Neuronal stem cell (in vitro differentiated cells): ENCODE results near the gene CEP85.

Source experiments
- DNase-seq: peaks from one replicate; pipeline ENCODE4 v3.0.0-alpha.2; 2013; ENCODE audit warnings: low spot score
- H2AFZ ChIP-seq: one replicate; pipeline ENCODE4 v1.6.1; 2013; ENCODE audit warnings: mild to moderate bottlenecking, low read length, inconsistent platforms
- H2AK5ac ChIP-seq: 2 replicates; pipeline ENCODE4 v1.6.1; 2013; ENCODE audit warnings: low read depth, mild to moderate bottlenecking, inconsistent platforms, low read length, moderate library complexity, mixed read lengths
- H2BK120ac ChIP-seq: 2 replicates; pipeline ENCODE4 v1.6.1; 2013; ENCODE audit warnings: low read depth, mild to moderate bottlenecking, inconsistent platforms, low read length, moderate library complexity, mixed read lengths
- H2BK12ac ChIP-seq: one replicate; pipeline ENCODE4 v1.6.1; 2013; ENCODE audit warnings: low read length, inconsistent platforms
- H2BK15ac ChIP-seq: 2 replicates; pipeline ENCODE4 v1.6.1; 2013; ENCODE audit warnings: mild to moderate bottlenecking, low read length, inconsistent platforms, mixed read lengths
- H2BK5ac ChIP-seq: one replicate; pipeline ENCODE4 v1.6.1; 2013; ENCODE audit warnings: inconsistent platforms, mild to moderate bottlenecking, low read length, moderate library complexity
- H3K14ac ChIP-seq: one replicate; pipeline ENCODE4 v1.6.1; 2013; ENCODE audit warnings: low read length, inconsistent platforms
- H3K18ac ChIP-seq: 2 replicates; pipeline ENCODE4 v1.6.1; 2013; ENCODE audit warnings: low read length, inconsistent platforms
- H3K23ac ChIP-seq: 2 replicates; pipeline ENCODE4 v1.6.1; 2013; ENCODE audit warnings: low read depth, mild to moderate bottlenecking, mixed read lengths, low read length, inconsistent platforms; ENCODE audit not compliant: poor library complexity
- H3K27ac ChIP-seq: replicated peaks from 3 replicates; pipeline ENCODE4 v1.5.1; 2013; ENCODE audit warnings: low read length, inconsistent platforms
- H3K27me3 ChIP-seq, 3 experiments: 2 replicates each; pipeline ENCODE4 v1.6.1; 2013; ENCODE audit warnings: low read length in 3 of 3, mild to moderate bottlenecking in 2 of 3, inconsistent platforms in 1 of 3, low read depth in 1 of 3, mixed read lengths in 1 of 3, moderate library complexity in 1 of 3; ENCODE audit not compliant: control insufficient read depth in 3 of 3, insufficient read depth in 3 of 3
- H3K36me3 ChIP-seq, 2 donors: replicated peaks in 1 of 2; 2 replicates each; pipeline ENCODE4 v1.6.1; 2013; ENCODE audit warnings: low read length in 2 of 2; ENCODE audit not compliant: control insufficient read depth in 2 of 2, insufficient read depth in 2 of 2
- H3K4ac ChIP-seq: 2 replicates; pipeline ENCODE4 v1.6.1; 2013; ENCODE audit warnings: inconsistent platforms, mild to moderate bottlenecking, low read length, moderate library complexity
- H3K4me1 ChIP-seq, 2 donors: 1 replicate in 1 of 2; 2 replicates in 1 of 2; pipeline ENCODE4 v1.6.1; 2013; ENCODE audit warnings: low read length in 2 of 2, low read depth in 1 of 2; ENCODE audit not compliant: control insufficient read depth in 2 of 2, insufficient read depth in 1 of 2
- H3K4me2 ChIP-seq: one replicate; pipeline ENCODE4 v1.6.1; 2013; ENCODE audit warnings: mild to moderate bottlenecking, low read length, inconsistent platforms; ENCODE audit not compliant: insufficient read depth, poor library complexity, severe bottlenecking
- H3K4me3 ChIP-seq, 2 donors: 2 replicates each; pipeline ENCODE4 v1.5.1; 2013; ENCODE audit warnings: low read length in 2 of 2, mild to moderate bottlenecking in 2 of 2, inconsistent platforms in 1 of 2, moderate library complexity in 1 of 2
- H3K79me1 ChIP-seq: one replicate; pipeline ENCODE4 v1.6.1; 2013; ENCODE audit warnings: low read depth, mild to moderate bottlenecking, inconsistent platforms, low read length, moderate library complexity
- H3K9ac ChIP-seq: one replicate; pipeline ENCODE4 v1.6.1; 2013; ENCODE audit warnings: mild to moderate bottlenecking, low read depth, low read length, inconsistent platforms; ENCODE audit not compliant: poor library complexity
- H3K9me3 ChIP-seq, 2 donors: replicated peaks in 1 of 2; 2 replicates each; pipeline versions ENCODE3 to v1.6.1; 2013; ENCODE audit warnings: low read length in 2 of 2, mild to moderate bottlenecking in 2 of 2, inconsistent platforms in 1 of 2, low read depth in 1 of 2, mixed read lengths in 1 of 2, moderate library complexity in 1 of 2; ENCODE audit not compliant: control insufficient read depth in 2 of 2, insufficient read depth in 1 of 2
- H4K8ac ChIP-seq: one replicate; pipeline ENCODE4 v1.6.1; 2013; ENCODE audit warnings: low read depth, mild to moderate bottlenecking, inconsistent platforms, low read length, moderate library complexity
- H4K91ac ChIP-seq: one replicate; pipeline ENCODE4 v1.6.1; 2013; ENCODE audit warnings: low read length, low read depth, mild to moderate bottlenecking, inconsistent platforms; ENCODE audit not compliant: poor library complexity
- WGBS, 2 donors: extraction: QIAGEN DNeasy Blood & Tissue Kit; methylation state at CpG; one replicate each; pipeline ENCODE4 v1.1.7; 2013; ENCODE audit warnings: missing lambda C conversion rate in 2 of 2, mixed read lengths in 1 of 2; ENCODE audit not compliant: insufficient read length in 2 of 2, insufficient replicate concordance in 1 of 2; ENCODE audit errors: extremely low coverage in 2 of 2; 5-methylcytosine and 5-hydroxymethylcytosine counted together

The CEP85 gene

GRCh38 chr1:26321315-26322041 is 87.5 kb downstream of the CEP85 start:
- H4K8ac ChIP-seq, result no peak overlapping the region

DNA sequence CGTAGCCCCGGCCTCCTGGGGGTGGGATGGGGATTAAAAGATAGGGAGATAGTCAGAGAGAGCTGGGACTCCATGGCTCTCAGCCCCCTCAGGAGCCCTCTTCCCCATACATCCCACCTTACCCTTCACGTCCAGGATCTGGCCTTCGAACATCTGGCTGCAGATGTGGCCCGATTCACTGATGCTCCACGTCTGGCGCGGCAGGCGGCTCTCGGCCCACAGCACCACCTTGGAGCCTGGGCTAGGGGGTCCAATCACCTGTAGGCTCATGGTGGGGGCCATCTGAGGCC is 88.0 kb downstream of the CEP85 start:
- Histone ChIP-seq H2AFZ (peak overlapping the region; percentile 65), H3K27ac (no peak overlapping the region), H3K79me1 (no peaks in the 10 kb centered on the region), H2BK120ac (no peak overlapping the region), H3K36me3 (peaks cover 0 to 16% of the 10 kb centered on the region in 2 donors), H3K18ac (peak overlapping the region; percentile 42), H3K9ac (no peak overlapping the region), H2AK5ac (peak overlapping the region; percentile 39), H3K14ac (no peak overlapping the region), H3K23ac (peak overlapping the region; percentile 51), H2BK12ac (peak overlapping the region; percentile 80), H2BK15ac (no peak overlapping the region), H3K27me3 (no peaks in the 10 kb centered on the region), H3K4me2 (no peak overlapping the region), H3K4ac (no peak overlapping the region), H3K4me1 (peaks cover 5 to 9% of the 10 kb centered on the region in 2 donors), H4K8ac (no peak overlapping the region), H3K4me3 (no peak overlapping the region), H4K91ac (no peak overlapping the region), H2BK5ac (no peak overlapping the region), H3K9me3 (no peaks in the 10 kb centered on the region)
- WGBS, 2 donors, result no CpG with 5 or more reads among the region's 10 CpGs
- DNase-seq, result no peak

More at GRCh38 chr1:26321315-26322041, 87.5 kb downstream of the CEP85 start:
- H3K9ac ChIP-seq, result peak overlapping the region; percentile 51
- peak overlapping the region; percentile 89 for H3K18ac ChIP-seq
- no peak overlapping the region for H3K4me2 ChIP-seq
- no peak overlapping the region for H3K14ac ChIP-seq
- H3K4ac ChIP-seq, result no peak overlapping the region
- H2BK5ac ChIP-seq, result peak overlapping the region; percentile 47
- peaks cover 0 to 16% of the 10 kb centered on the region in 2 donors for H3K36me3 ChIP-seq
- H2BK15ac ChIP-seq, result peak overlapping the region; percentile 35
- H3K4me3 ChIP-seq, result no peak overlapping the region
- peak overlapping the region; percentile 51 for H3K23ac ChIP-seq
- H3K27ac ChIP-seq, result no peak overlapping the region
- H3K79me1 ChIP-seq, result no peaks in the 10 kb centered on the region
- peak overlapping the region; percentile 86 for H2BK12ac ChIP-seq
- H3K9me3 ChIP-seq, result no peaks in the 10 kb centered on the region
- peak overlapping the region; percentile 65 for H2AFZ ChIP-seq
- peak overlapping the region; percentile 39 for H4K91ac ChIP-seq
- WGBS, 2 donors, result no CpG with 5 or more reads among the region's 16 CpGs
- no peaks in the 10 kb centered on the region for H3K27me3 ChIP-seq
- DNase-seq, result peak; percentile 84
- H3K4me1 ChIP-seq, result peaks cover 5 to 9% of the 10 kb centered on the region in 2 donors
- H2AK5ac ChIP-seq, result peak overlapping the region; percentile 81
- H2BK120ac ChIP-seq, result peak overlapping the region; percentile 74

GRCh38 chr1:26323382-26323781 is 89.4 kb downstream of the CEP85 start:
- Histone ChIP-seq H4K8ac (no peak overlapping the region), H3K18ac (no peak overlapping the region), H3K14ac (no peak overlapping the region), H3K79me1 (no peaks in the 10 kb centered on the region), H3K4me3 (no peak overlapping the region), H2BK15ac (no peak overlapping the region), H3K9me3 (no peaks in the 10 kb centered on the region), H3K36me3 (peaks cover 0 to 16% of the 10 kb centered on the region in 2 donors), H2BK120ac (no peak overlapping the region), H3K9ac (no peak overlapping the region), H4K91ac (no peak overlapping the region), H3K27me3 (no peaks in the 10 kb centered on the region), H3K27ac (no peak overlapping the region), H3K23ac (no peak overlapping the region), H2AK5ac (no peak overlapping the region), H2AFZ (no peak overlapping the region), H3K4ac (no peak overlapping the region), H2BK12ac (no peak overlapping the region), H3K4me1 (peaks cover 5 to 11% of the 10 kb centered on the region in 2 donors), H2BK5ac (no peak overlapping the region), H3K4me2 (no peak overlapping the region)
- WGBS, 2 donors, result no CpG with 5 or more reads among the region's 2 CpGs
- no peak for DNase-seq

- WGBS, 2 donors, result no CpG with 5 or more reads among the region's 3 CpGs
Measured at GRCh38 chr1:26324550-26324949, 90.5 kb downstream of the CEP85 start.

More at GRCh38 chr1:26324550-26324949, 90.5 kb downstream of the CEP85 start:
- no peak overlapping the region for H3K14ac ChIP-seq
- H2BK5ac ChIP-seq, result no peak overlapping the region
- H2BK15ac ChIP-seq, result no peak overlapping the region
- H3K18ac ChIP-seq, result no peak overlapping the region
- no peak overlapping the region for H3K9ac ChIP-seq
- no peak overlapping the region for H2BK12ac ChIP-seq
- no peak overlapping the region for H2AK5ac ChIP-seq
- H3K4me2 ChIP-seq, result no peak overlapping the region
- H4K91ac ChIP-seq, result no peak overlapping the region
- no peak overlapping the region for H3K4ac ChIP-seq
- no peaks in the 10 kb centered on the region for H3K27me3 ChIP-seq
- H3K4me1 ChIP-seq, result peaks cover 5 to 14% of the 10 kb centered on the region in 2 donors
- H3K27ac ChIP-seq, result no peak overlapping the region
- H3K4me3 ChIP-seq, result no peak overlapping the region
- no peak overlapping the region for H4K8ac ChIP-seq
- no peak overlapping the region for H3K23ac ChIP-seq
- no peak for DNase-seq
- peaks cover 0 to 16% of the 10 kb centered on the region in 2 donors for H3K36me3 ChIP-seq
- H3K79me1 ChIP-seq, result no peaks in the 10 kb centered on the region
- H2AFZ ChIP-seq, result no peak overlapping the region
- H2BK120ac ChIP-seq, result no peak overlapping the region
- no peaks in the 10 kb centered on the region for H3K9me3 ChIP-seq
